Tibial artery (tissue), 4 donors: ENCODE measurements around the gene ATP8B3.

Source experiments
- DNase-seq, 2 donors: peaks; one replicate each; pipeline ENCODE4 v3.0.0-alpha.2; 2019
- H3K27ac ChIP-seq, 2 donors: fragments of 200-600 bp; sonication (generic) in 1 of 2; 1 replicate in 1 of 2; 2 replicates in 1 of 2; pipeline ENCODE4 v1.5.1; 2018 to 2019; ENCODE audit warnings: mild to moderate bottlenecking in 1 of 2
- H3K27me3 ChIP-seq, 2 donors: fragments of 200-600 bp; sonication (generic) in 1 of 2; one replicate each; pipeline versions ENCODE4 v1.5.1 to v1.6.0; 2016 to 2019
- H3K36me3 ChIP-seq, 3 donors: fragments of 200-600 bp; sonication (generic) in 2 of 3; one replicate each; pipeline ENCODE4 v1.5.1; 2016 to 2019; ENCODE audit warnings: mild to moderate bottlenecking in 2 of 3
- H3K4me1 ChIP-seq, 4 donors: fragments of 200-600 bp; sonication (generic) in 2 of 4; 1 replicate in 3 of 4; 2 replicates in 1 of 4; pipeline ENCODE4 v1.5.1; 2016 to 2019
- H3K4me3 ChIP-seq, 2 donors: fragments of 200-600 bp; sonication (generic) in 1 of 2; 1 replicate in 1 of 2; 2 replicates in 1 of 2; pipeline ENCODE4 v1.5.1; 2018 to 2019; ENCODE audit warnings: mild to moderate bottlenecking in 2 of 2
- H3K9me3 ChIP-seq, 3 donors: fragments of 200-600 bp; sonication (generic) in 1 of 3; one replicate each; pipeline ENCODE4 v1.5.1; 2016 to 2019
- intact Hi-C: fragments of 100-400 bp; cut with DNase I; formaldehyde crosslinking; loops from one replicate; pipeline ENCODE4 v1.15.0; 2023; ENCODE audit warnings: low total_unique reads
- TF ChIP-seq, protein P1 (sequence below), 2 experiments: fragments of 200-600 bp in 1 of 2; fragments of 450-650 bp in 1 of 2; IDR thresholded peaks; one replicate each; pipeline ENCODE4 v1.5.1; 2017 to 2019; ENCODE audit warnings: antibody characterized with exemption in 2 of 2, mild to moderate bottlenecking in 1 of 2, moderate library complexity in 1 of 2

ATP8B3 gene

DNA sequence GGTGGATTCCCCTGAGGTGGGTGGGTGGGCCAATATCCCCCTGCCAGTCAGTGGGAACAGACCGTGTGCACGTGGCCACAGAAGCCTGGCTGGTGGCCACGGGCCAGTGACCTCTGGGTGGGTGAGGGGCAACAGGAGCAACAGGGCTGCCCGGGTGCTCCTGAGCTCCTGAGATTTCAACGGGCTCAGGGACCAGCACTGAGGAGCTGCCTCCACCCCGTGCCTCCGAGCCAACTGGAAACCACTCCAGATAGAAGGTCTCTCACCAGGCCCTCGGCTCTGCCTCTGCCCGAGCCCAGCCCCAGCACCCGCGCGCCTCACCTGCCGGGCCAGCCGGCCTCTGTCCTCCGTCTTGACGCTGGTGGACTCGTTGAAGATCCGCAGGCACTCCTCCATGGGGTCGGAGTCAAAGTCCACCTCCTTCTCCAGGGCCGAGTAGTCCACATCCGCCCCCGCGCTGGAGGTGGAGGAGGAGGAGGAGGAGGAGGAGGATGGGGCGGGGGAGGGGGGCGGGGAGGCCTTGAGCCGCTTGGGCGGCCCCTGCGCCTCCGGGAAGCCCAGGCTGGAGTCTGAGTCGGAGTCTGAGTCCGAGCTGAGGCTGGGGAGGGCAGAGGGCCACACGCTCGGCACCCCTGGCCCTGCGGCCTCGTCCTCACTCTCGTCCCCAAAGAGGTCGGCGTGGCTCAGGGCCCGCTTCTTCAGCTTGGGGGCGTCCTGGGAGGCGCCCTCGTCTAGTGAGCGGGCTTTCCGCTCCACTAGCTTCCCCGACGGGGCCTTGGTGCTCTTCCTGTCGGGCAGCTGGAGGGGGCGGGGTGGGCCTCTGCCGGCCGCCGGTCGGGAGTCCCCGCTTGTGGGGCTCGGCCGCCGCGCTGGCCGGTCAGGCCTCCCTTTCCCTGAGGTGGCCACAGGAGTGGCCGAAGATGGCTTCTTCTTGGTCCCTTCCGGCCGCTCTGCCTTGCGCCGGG lies 14.8 kb upstream of the ATP8B3 start:
- no peaks in the 10 kb centered on the region for H3K9me3 ChIP-seq
- TF ChIP-seq, protein P1, sequence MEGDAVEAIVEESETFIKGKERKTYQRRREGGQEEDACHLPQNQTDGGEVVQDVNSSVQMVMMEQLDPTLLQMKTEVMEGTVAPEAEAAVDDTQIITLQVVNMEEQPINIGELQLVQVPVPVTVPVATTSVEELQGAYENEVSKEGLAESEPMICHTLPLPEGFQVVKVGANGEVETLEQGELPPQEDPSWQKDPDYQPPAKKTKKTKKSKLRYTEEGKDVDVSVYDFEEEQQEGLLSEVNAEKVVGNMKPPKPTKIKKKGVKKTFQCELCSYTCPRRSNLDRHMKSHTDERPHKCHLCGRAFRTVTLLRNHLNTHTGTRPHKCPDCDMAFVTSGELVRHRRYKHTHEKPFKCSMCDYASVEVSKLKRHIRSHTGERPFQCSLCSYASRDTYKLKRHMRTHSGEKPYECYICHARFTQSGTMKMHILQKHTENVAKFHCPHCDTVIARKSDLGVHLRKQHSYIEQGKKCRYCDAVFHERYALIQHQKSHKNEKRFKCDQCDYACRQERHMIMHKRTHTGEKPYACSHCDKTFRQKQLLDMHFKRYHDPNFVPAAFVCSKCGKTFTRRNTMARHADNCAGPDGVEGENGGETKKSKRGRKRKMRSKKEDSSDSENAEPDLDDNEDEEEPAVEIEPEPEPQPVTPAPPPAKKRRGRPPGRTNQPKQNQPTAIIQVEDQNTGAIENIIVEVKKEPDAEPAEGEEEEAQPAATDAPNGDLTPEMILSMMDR (IDR thresholded peaks at IDR 0.05) = no peak
- peaks cover 0 to 14% (median 10%) of the 10 kb centered on the region in 4 donors for H3K4me1 ChIP-seq
- no peaks in the 10 kb centered on the region for H3K27me3 ChIP-seq
- H3K4me3 ChIP-seq = no peak overlapping the region
- no peak overlapping the region for H3K27ac ChIP-seq
- intact Hi-C loops = loop anchor here (5.0 kb wide), 1 partner anchor 40 kb away; no protein-coding TSS in a partner anchor
- no peak for DNase-seq
- H3K36me3 ChIP-seq = peaks cover 36 to 67% (median 58%) of the 10 kb centered on the region in 3 donors

- peaks cover 0 to 14% (median 10%) of the 10 kb centered on the region in 4 donors for H3K4me1 ChIP-seq
- H3K27me3 ChIP-seq = no peaks in the 10 kb centered on the region
- H3K9me3 ChIP-seq = no peaks in the 10 kb centered on the region
- TF ChIP-seq, protein P1 (IDR thresholded peaks at IDR 0.05) = peak; percentile 88 to 89
- no peak overlapping the region for H3K27ac ChIP-seq
- no peak overlapping the region for H3K4me3 ChIP-seq
- DNase-seq = peak; percentile 68 to 80
- intact Hi-C loops = loop anchor here (5.0 kb wide), 1 partner anchor 39 kb away; no protein-coding TSS in a partner anchor
- peaks cover 36 to 75% (median 65%) of the 10 kb centered on the region in 3 donors for H3K36me3 ChIP-seq
Observed at GRCh38 chr19:1825909-1826556, 14.0 kb upstream of the ATP8B3 start.

DNA sequence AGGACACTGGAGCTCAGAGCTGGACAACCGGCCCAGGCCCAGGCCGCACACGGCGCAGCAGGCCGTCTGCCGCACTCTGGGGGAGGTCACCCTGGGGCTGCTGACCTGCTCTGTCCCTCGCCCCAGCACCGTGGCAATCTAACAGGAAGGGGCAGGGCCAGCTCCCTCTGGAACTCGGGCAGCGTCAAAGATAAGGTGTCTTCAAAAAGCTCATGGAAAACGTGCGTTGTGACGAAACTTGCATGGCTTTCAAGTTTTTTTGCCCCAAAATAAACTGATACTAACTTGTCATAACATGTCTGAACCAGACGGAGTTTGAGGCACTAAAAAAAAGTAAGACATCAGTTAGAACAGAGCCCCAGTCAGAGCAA lies 12.2 kb upstream of the ATP8B3 start:
- H3K36me3 ChIP-seq = peaks cover 52 to 93% (median 82%) of the 10 kb centered on the region in 3 donors
- intact Hi-C loops = no loop called here
- no peak overlapping the region for H3K27ac ChIP-seq

DNA sequence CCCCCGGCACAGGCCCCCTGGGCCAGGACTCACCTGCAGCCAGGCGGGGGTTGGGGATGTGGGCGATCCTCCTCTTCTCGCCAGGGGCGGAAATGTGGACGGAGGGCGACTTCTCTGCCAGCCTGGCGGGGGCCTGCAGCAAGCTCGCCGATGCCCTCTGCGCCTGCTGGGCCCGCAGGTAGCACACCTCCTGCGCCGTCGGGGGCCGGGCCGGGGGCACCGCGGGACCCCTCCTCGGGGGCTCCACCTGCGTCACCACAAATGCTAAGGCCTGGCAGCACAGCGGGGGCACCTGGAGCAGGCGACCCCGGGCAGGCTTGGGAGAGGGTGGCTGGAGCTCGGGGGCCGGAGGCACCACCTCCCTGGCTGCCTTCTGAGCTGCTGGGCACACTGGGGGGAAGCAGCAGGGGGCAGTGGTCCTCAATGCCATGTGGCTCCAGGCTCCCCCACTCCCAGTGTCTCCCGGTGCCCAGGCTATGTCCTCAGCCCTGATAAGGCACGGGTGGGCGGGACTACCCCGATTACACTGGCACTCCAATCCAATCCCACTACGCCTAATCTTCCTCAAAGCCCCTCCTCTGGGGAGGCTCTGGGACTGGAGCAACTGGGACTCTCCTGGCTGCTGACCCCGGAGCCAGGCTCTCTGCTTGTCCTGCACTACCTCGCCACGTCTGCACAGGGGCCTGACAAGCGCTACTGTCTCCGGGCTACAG lies 11.6 kb upstream of the ATP8B3 start:
- Histone ChIP-seq H3K36me3 (peaks cover 57 to 95% (median 85%) of the 10 kb centered on the region in 3 donors), H3K4me1 (peaks cover 0 to 14% (median 10%) of the 10 kb centered on the region in 4 donors), H3K27me3 (no peaks in the 10 kb centered on the region), H3K4me3 (no peak overlapping the region), H3K27ac (no peak overlapping the region), H3K9me3 (no peaks in the 10 kb centered on the region)
- intact Hi-C loops = no loop called here
- TF ChIP-seq, protein P1 (IDR thresholded peaks at IDR 0.05) = no peak
- DNase-seq = no peak

More for the DNA sequence above, 12.2 kb upstream of the ATP8B3 start:
- Histone ChIP-seq H3K27me3 (no peaks in the 10 kb centered on the region), H3K4me1 (peaks cover 0 to 14% (median 10%) of the 10 kb centered on the region in 4 donors), H3K4me3 (no peak overlapping the region), H3K9me3 (no peaks in the 10 kb centered on the region)
- no peak for DNase-seq
- TF ChIP-seq, protein P1 (IDR thresholded peaks at IDR 0.05) = no peak

DNA sequence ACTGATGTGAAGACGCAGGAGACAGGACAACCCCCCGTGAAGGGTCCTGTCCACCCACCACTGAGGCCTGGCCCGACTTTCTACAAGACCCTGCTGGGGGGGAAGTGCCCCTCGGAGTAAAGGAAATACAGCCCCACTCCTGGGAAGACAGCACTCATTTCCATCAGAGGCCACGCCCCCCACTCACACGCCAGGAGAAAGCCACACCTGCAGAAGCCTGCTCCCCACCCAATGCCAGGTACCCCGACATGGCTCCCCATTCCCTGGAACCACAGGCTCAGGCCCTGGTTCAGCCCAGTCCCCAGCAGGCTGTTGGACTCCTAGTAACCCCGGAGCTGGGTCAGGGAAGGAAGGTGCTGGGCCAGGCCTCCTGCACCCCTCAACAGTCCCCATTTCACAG lies 10.9 kb upstream of the ATP8B3 start:
- Histone ChIP-seq H3K4me1 (peaks cover 0 to 14% (median 10%) of the 10 kb centered on the region in 4 donors), H3K36me3 (peaks cover 62 to 95% (median 85%) of the 10 kb centered on the region in 3 donors), H3K9me3 (no peaks in the 10 kb centered on the region), H3K4me3 (no peak overlapping the region), H3K27me3 (no peaks in the 10 kb centered on the region), H3K27ac (no peak overlapping the region)
- TF ChIP-seq, protein P1 (IDR thresholded peaks at IDR 0.05) = no peak
- intact Hi-C loops = no loop called here
- DNase-seq = no peak
